HepG2 (cell line): ENCODE results near the gene THBS1.

Experiments
- CTCF ChIP-seq: sonication (generic); formaldehyde crosslinking; IDR thresholded peaks from 2 replicates; pipeline ENCODE4 v1.5.0; 2020; ENCODE audit warnings: mild to moderate bottlenecking, missing genetic modification reagents, moderate library complexity
- ELK4 ChIP-seq: sonication (generic); formaldehyde crosslinking; IDR thresholded peaks from 2 replicates; pipeline ENCODE4 v1.9.0; 2021; ENCODE audit warnings: missing genetic modification reagents, borderline replicate concordance
- HHEX ChIP-seq: IDR thresholded peaks from 2 replicates; pipeline ENCODE4 v1.6.1; 2016; ENCODE audit warnings: control low read depth
- KLF16 ChIP-seq, 2 experiments: sonication (generic) in 1 of 2; formaldehyde crosslinking in 1 of 2; IDR thresholded peaks; 2 replicates each; pipeline versions ENCODE4 v1.6.1 to v1.8.0; 2016 to 2023; ENCODE audit warnings: missing genetic modification reagents in 2 of 2, missing compliant biosample characterization in 1 of 2
- NPAS2 ChIP-seq: sonication (generic); formaldehyde crosslinking; IDR thresholded peaks from 2 replicates; pipeline ENCODE4 v1.8.0; 2022; ENCODE audit warnings: mild to moderate bottlenecking, missing genetic modification reagents, borderline replicate concordance
- PHF8 ChIP-seq: sonication (generic); formaldehyde crosslinking; IDR thresholded peaks from 2 replicates; pipeline ENCODE4 v1.5.0; 2020; ENCODE audit warnings: missing genetic modification reagents
- SUZ12 ChIP-seq: fragments of 150-350 bp; IDR thresholded peaks from 2 replicates; pipeline ENCODE4 v1.6.1; 2014; ENCODE audit warnings: low read depth, low read length
- ZNF17 ChIP-seq: sonication (generic); formaldehyde crosslinking; IDR thresholded peaks from 2 replicates; pipeline ENCODE4 v1.5.0; 2020; ENCODE audit warnings: mild to moderate bottlenecking, missing genetic modification reagents
- ZNF660 ChIP-seq: sonication (generic); formaldehyde crosslinking; IDR thresholded peaks from 2 replicates; pipeline ENCODE4 v1.5.1; 2020; ENCODE audit warnings: mild to moderate bottlenecking, low read depth, missing genetic modification reagents, borderline replicate concordance

GRCh38 chr15:39613271-39613670 is 32.4 kb downstream of the THBS1 start:
- TF ChIP-seq CTCF (CRISPR knock-in tag) = no peak
- no peak for TF ChIP-seq NPAS2 (CRISPR knock-in tag)
- TF ChIP-seq SUZ12 = no peak
- no peak for TF ChIP-seq ELK4 (CRISPR knock-in tag)
- no peak for TF ChIP-seq ZNF660 (CRISPR knock-in tag)
- no peak for TF ChIP-seq HHEX (CRISPR knock-in tag)
- no peak for TF ChIP-seq ZNF17 (CRISPR knock-in tag)
- no peak for TF ChIP-seq PHF8
- TF ChIP-seq KLF16 (CRISPR knock-in tag; IDR thresholded peaks at IDR 0.05) = no peak
